ENCODE results near the gene WDFY1.

WDFY1 gene

DNA sequence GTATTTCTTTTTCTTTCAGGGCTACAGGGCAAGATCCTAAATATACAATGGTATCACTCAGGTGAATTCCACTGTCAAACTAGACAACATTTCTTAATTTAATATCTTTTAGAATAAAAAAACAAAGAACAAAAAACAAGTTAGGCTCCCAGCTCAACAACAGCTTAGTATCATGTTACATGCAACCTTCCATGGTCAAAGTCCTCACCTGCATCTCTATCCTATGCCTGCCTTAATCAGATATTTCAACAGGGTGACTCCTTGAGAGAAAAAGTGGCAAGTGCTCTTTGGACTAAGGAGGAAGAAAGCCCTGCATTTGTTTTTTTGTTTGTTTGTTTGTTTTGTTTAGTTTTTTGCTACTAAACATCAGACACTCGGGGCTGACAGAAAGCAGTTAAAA lies 50.2 kb downstream of the WDFY1 start:
- no peak overlapping the region for H3K4me3 ChIP-seq (ENCODE audit: low read depth in 1 of 2, low read length in 2 of 2)
- ATAC-seq (ENCODE audit: insufficient read depth, low read depth), result no peak
- no peak for DNase-seq
- H3K27ac ChIP-seq (ENCODE audit: low read length), result no peak overlapping the region
- H3K36me3 ChIP-seq (ENCODE audit: insufficient read depth, low read length), result peaks cover 30% of the 10 kb centered on the region; the same call in 1 of the 2 replicates
- no peaks in the 10 kb centered on the region for H3K4me1 ChIP-seq (ENCODE audit: insufficient read depth, low read length)
- TF ChIP-seq EZH2 (IDR thresholded peaks at IDR 0.05; ENCODE audit: borderline replicate concordance, low read depth, low read length, severe bottlenecking), result no peak
- TF ChIP-seq, protein P1, sequence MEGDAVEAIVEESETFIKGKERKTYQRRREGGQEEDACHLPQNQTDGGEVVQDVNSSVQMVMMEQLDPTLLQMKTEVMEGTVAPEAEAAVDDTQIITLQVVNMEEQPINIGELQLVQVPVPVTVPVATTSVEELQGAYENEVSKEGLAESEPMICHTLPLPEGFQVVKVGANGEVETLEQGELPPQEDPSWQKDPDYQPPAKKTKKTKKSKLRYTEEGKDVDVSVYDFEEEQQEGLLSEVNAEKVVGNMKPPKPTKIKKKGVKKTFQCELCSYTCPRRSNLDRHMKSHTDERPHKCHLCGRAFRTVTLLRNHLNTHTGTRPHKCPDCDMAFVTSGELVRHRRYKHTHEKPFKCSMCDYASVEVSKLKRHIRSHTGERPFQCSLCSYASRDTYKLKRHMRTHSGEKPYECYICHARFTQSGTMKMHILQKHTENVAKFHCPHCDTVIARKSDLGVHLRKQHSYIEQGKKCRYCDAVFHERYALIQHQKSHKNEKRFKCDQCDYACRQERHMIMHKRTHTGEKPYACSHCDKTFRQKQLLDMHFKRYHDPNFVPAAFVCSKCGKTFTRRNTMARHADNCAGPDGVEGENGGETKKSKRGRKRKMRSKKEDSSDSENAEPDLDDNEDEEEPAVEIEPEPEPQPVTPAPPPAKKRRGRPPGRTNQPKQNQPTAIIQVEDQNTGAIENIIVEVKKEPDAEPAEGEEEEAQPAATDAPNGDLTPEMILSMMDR (IDR thresholded peaks at IDR 0.05; ENCODE audit: borderline replicate concordance, extremely low read depth, low read length, poor library complexity, severe bottlenecking), result no peak
- no peaks in the 10 kb centered on the region for H3K79me2 ChIP-seq (ENCODE audit: insufficient read depth, low read length)
- H3K9ac ChIP-seq (ENCODE audit: low read depth, low read length), result no peak overlapping the region
- H3K4me2 ChIP-seq (ENCODE audit: insufficient read depth, low read length), result no peak overlapping the region
- H4K20me1 ChIP-seq (ENCODE audit: insufficient read depth, low read length), result no peaks in the 10 kb centered on the region
- no peaks in the 10 kb centered on the region for H3K9me3 ChIP-seq (ENCODE audit: insufficient read depth, low read length, severe bottlenecking)
- H2AFZ ChIP-seq (ENCODE audit: low read depth, low read length), result no peak overlapping the region
- no peaks in the 10 kb centered on the region for H3K27me3 ChIP-seq (ENCODE audit: insufficient read depth, low read length, poor library complexity)

DNA sequence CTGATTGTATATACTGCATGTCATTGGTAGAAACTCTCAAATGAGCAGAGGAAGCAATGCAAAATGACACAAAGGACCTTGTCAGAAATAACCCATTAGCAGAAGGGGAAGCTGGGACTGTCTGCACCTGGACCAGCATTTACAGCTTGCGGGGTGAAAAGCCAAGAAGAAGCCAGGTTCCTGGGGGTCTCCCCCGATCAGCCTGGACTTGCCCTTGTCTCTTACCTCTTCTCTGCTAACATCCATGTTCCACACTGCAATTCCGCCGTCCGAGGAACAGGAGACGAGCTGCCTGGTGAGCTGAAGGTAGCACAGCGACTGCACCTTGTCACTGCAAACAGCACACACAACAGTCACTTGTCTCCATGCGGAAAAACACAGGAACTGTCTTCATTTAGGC lies 51.1 kb downstream of the WDFY1 start:
- Histone ChIP-seq H3K79me2 (ENCODE audit: insufficient read depth, low read length) (no peaks in the 10 kb centered on the region), H3K4me1 (ENCODE audit: insufficient read depth, low read length) (no peaks in the 10 kb centered on the region), H3K4me3 (ENCODE audit: low read depth in 1 of 2, low read length in 2 of 2) (no peak overlapping the region), H3K9me3 (ENCODE audit: insufficient read depth, low read length, severe bottlenecking) (no peaks in the 10 kb centered on the region), H4K20me1 (ENCODE audit: insufficient read depth, low read length) (no peaks in the 10 kb centered on the region), H3K27me3 (ENCODE audit: insufficient read depth, low read length, poor library complexity) (no peaks in the 10 kb centered on the region), H3K27ac (ENCODE audit: low read length) (no peak overlapping the region), H3K36me3 (ENCODE audit: insufficient read depth, low read length) (peaks cover 38% of the 10 kb centered on the region), H3K4me2 (ENCODE audit: insufficient read depth, low read length) (no peak overlapping the region), H3K9ac (ENCODE audit: low read depth, low read length) (no peak overlapping the region), H2AFZ (ENCODE audit: low read depth, low read length) (no peak overlapping the region)
- TF ChIP-seq, protein P1 (IDR thresholded peaks at IDR 0.05; ENCODE audit: borderline replicate concordance, extremely low read depth, low read length, poor library complexity, severe bottlenecking), result no peak
- TF ChIP-seq EZH2 (IDR thresholded peaks at IDR 0.05; ENCODE audit: borderline replicate concordance, low read depth, low read length, severe bottlenecking), result no peak
- DNase-seq, result no peak
- ATAC-seq (ENCODE audit: insufficient read depth, low read depth), result no peak

DNA sequence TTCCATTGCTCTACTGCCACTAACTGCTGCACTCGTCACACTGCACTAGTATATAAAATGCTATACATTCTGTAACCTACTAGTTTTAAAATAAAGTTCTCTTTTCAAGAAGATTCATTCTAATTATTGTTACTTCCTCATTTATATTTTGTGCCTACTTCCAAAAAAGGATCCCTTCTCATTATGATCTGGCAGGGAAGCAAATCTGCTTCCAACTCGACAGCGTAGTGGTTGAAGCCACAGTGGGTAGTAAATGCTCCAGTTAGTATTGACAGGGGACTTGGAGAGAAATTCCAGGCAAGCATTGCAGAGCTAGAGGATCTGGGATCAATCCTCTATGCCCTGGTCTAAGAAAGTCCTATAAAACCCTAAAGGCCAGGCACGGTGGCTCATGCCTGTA lies 54.4 kb downstream of the WDFY1 start:
- Histone ChIP-seq H3K9ac (ENCODE audit: low read depth, low read length) (no peak overlapping the region), H3K9me3 (ENCODE audit: insufficient read depth, low read length, severe bottlenecking) (no peaks in the 10 kb centered on the region), H3K27ac (ENCODE audit: low read length) (no peak overlapping the region), H3K27me3 (ENCODE audit: insufficient read depth, low read length, poor library complexity) (no peaks in the 10 kb centered on the region), H2AFZ (ENCODE audit: low read depth, low read length) (no peak overlapping the region), H3K4me2 (ENCODE audit: insufficient read depth, low read length) (no peak overlapping the region), H3K36me3 (ENCODE audit: insufficient read depth, low read length) (peaks cover 27% of the 10 kb centered on the region), H3K79me2 (ENCODE audit: insufficient read depth, low read length) (no peaks in the 10 kb centered on the region), H4K20me1 (ENCODE audit: insufficient read depth, low read length) (no peaks in the 10 kb centered on the region), H3K4me3 (ENCODE audit: low read depth in 1 of 2, low read length in 2 of 2) (no peak overlapping the region), H3K4me1 (ENCODE audit: insufficient read depth, low read length) (no peaks in the 10 kb centered on the region)
- ATAC-seq (ENCODE audit: insufficient read depth, low read depth) (no peak), DNase-seq (no peak)
- no peak for TF ChIP-seq EZH2 (IDR thresholded peaks at IDR 0.05; ENCODE audit: borderline replicate concordance, low read depth, low read length, severe bottlenecking)
- TF ChIP-seq, protein P1 (IDR thresholded peaks at IDR 0.05; ENCODE audit: borderline replicate concordance, extremely low read depth, low read length, poor library complexity, severe bottlenecking), result no peak

DNA sequence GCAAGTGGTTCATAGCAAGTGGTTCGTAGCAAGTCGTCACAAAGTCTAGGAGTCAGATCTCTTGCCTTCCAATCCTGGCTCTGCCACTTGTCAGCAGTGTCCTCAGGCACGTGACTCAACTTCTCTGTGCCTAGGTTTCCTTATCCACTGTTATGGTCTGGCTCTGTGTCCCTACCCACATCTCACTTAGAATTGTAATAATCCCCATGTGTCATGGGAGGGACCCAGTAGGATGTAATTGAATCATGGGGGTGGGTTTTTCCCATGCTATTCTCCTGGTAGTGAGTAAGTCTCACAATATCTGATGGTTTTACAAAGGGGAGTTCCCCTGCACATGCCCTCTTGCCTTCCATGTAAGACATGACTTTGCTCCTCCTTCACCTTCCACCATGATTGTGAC lies 55.9 kb downstream of the WDFY1 start:
- no peak overlapping the region for H3K4me3 ChIP-seq (ENCODE audit: low read depth in 1 of 2, low read length in 2 of 2)
- H4K20me1 ChIP-seq (ENCODE audit: insufficient read depth, low read length), result no peaks in the 10 kb centered on the region
- H3K9me3 ChIP-seq (ENCODE audit: insufficient read depth, low read length, severe bottlenecking), result no peaks in the 10 kb centered on the region
- no peak for DNase-seq
- peaks cover 21% of the 10 kb centered on the region for H3K36me3 ChIP-seq (ENCODE audit: insufficient read depth, low read length)
- no peak overlapping the region for H2AFZ ChIP-seq (ENCODE audit: low read depth, low read length)
- no peaks in the 10 kb centered on the region for H3K4me1 ChIP-seq (ENCODE audit: insufficient read depth, low read length)
- TF ChIP-seq, protein P1 (IDR thresholded peaks at IDR 0.05; ENCODE audit: borderline replicate concordance, extremely low read depth, low read length, poor library complexity, severe bottlenecking), result no peak
- TF ChIP-seq EZH2 (IDR thresholded peaks at IDR 0.05; ENCODE audit: borderline replicate concordance, low read depth, low read length, severe bottlenecking), result no peak
- no peak for ATAC-seq (ENCODE audit: insufficient read depth, low read depth)
- H3K9ac ChIP-seq (ENCODE audit: low read depth, low read length), result no peak overlapping the region
- H3K4me2 ChIP-seq (ENCODE audit: insufficient read depth, low read length), result no peak overlapping the region
- H3K27me3 ChIP-seq (ENCODE audit: insufficient read depth, low read length, poor library complexity), result no peaks in the 10 kb centered on the region
- no peak overlapping the region for H3K27ac ChIP-seq (ENCODE audit: low read length)
- no peaks in the 10 kb centered on the region for H3K79me2 ChIP-seq (ENCODE audit: insufficient read depth, low read length)
